A549 (cell line): ENCODE data around the gene JAKMIP1.

ENCODE experiments used
- CBX2 ChIP-seq: fragments of 200-600 bp; sonication (generic); IDR thresholded peaks from 2 replicates; pipeline ENCODE4 v1.6.1; 2016; ENCODE audit warnings: low read depth, mild to moderate bottlenecking, borderline replicate concordance
- CTCF ChIP-seq: fragments of >200 bp; sonication (Bioruptor Twin); formaldehyde crosslinking; IDR thresholded peaks from 3 replicates; pipeline ENCODE4 v1.5.1; 2016
- E2F6 ChIP-seq: IDR thresholded peaks from 2 replicates; pipeline ENCODE4 v1.6.1; 2012; ENCODE audit warnings: low read depth, borderline replicate concordance
- ELK1 ChIP-seq: fragments of 150-350 bp; IDR thresholded peaks from 2 replicates; pipeline ENCODE4 v1.6.1; 2014; ENCODE audit warnings: low read depth, mild to moderate bottlenecking, low read length
- EP300 ChIP-seq, 2 experiments: fragments of >200 bp; sonication (Bioruptor Twin); formaldehyde crosslinking; IDR thresholded peaks; 2 replicates in 1 of 2; 3 replicates in 1 of 2; pipeline ENCODE4 v1.6.1; 2016 to 2017
- HOXA7 ChIP-seq: fragments of 250-450 bp; sonication (Bioruptor Pico); IDR thresholded peaks from 2 replicates; pipeline ENCODE4 v1.5.0; 2020; ENCODE audit warnings: mild to moderate bottlenecking, moderate library complexity
- NR3C1 ChIP-seq: fragments of >200 bp; sonication (Bioruptor Twin); formaldehyde crosslinking; IDR thresholded peaks from 3 replicates; pipeline ENCODE4 v1.6.1; 2017
- RAD21 ChIP-seq, 2 experiments: fragments of >200 bp in 1 of 2; sonication (Bioruptor Twin) in 1 of 2; formaldehyde crosslinking in 1 of 2; IDR thresholded peaks in 1 of 2; conservative IDR thresholded peaks in 1 of 2; 2 replicates in 1 of 2; 3 replicates in 1 of 2; pipeline ENCODE4 v1.6.1; 2012 to 2018; ENCODE audit warnings: inconsistent platforms in 1 of 2
- REST ChIP-seq: fragments of 200-600 bp; sonication (generic); IDR thresholded peaks from 2 replicates; pipeline ENCODE4 v1.6.1; 2016; ENCODE audit warnings: antibody characterized with exemption, mild to moderate bottlenecking, moderate library complexity
- RFX5 ChIP-seq: fragments of 450-650 bp; IDR thresholded peaks from 2 replicates; pipeline ENCODE4 v1.7.1; 2014; ENCODE audit warnings: antibody characterized with exemption, mild to moderate bottlenecking, moderate library complexity
- ZFP36 ChIP-seq: fragments of 450-650 bp; IDR thresholded peaks from 2 replicates; pipeline ENCODE4 v1.6.1; 2014; ENCODE audit warnings: borderline replicate concordance; ENCODE audit not compliant: partially characterized antibody
- ZSCAN20 ChIP-seq: fragments of 250-450 bp; sonication (Bioruptor Pico); IDR thresholded peaks from 2 replicates; pipeline ENCODE4 v1.8.0; 2022; ENCODE audit warnings: mild to moderate bottlenecking, moderate library complexity

GRCh38 chr4:6008766-6009385, 191.5 kb downstream of the JAKMIP1 start:
- TF ChIP-seq CTCF (no peak), RFX5 (no peak), NR3C1 (no peak), REST (no peak), ZSCAN20 (CRISPR knock-in tag) (no peak), CBX2 (no peak), HOXA7 (CRISPR knock-in tag) (no peak), EP300 (IDR thresholded peaks at IDR 0.05) (no peak), RAD21 (conservative IDR thresholded peaks at IDR 0.05 in 1 of 2, IDR thresholded peaks at IDR 0.05 in 1 of 2) (no peak), E2F6 (no peak), ZFP36 (no peak), ELK1 (no peak)
